NCI-H748 treated with DMSO at 0.1 percent for 48 hours (cell line): ENCODE measurements around the gene TTC22.

Experiments used
- DNase-seq: peaks from one replicate; lab custom pipeline; 2025; lab: John Stamatoyannopoulos, UW

TTC22 gene

GRCh38 chr1:54800899-54801759 is at the start of gene TTC22:
TSS of gene TTC22 (minus strand) at chr1:54801323. CDS start at chr1:54801163, 160 bp downstream.
- no peak for DNase-seq

DNA sequence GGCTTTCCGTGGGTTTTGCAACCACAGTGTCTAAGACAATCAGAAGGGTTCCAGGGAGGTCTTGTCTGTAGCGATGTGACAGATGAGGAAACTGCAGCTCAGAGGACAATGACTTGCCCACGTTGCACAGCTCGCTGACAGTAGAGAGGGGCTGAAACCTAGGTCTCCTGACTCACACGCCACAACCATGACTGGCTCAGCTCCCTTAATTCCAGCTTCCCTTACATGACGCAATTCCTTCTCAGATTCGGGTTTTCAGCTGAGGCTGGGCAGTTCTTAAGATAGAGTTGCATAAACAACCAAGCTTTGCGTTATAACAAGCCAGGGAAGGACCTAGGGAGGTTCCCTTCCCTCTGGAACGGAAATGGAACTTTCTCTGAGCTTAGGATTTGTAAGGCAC is 49.6 kb upstream of the TTC22 start:
- no peak for DNase-seq

- no peak for DNase-seq
Observed at GRCh38 chr1:54850069-54850730, 49.1 kb upstream of the TTC22 start.

DNA sequence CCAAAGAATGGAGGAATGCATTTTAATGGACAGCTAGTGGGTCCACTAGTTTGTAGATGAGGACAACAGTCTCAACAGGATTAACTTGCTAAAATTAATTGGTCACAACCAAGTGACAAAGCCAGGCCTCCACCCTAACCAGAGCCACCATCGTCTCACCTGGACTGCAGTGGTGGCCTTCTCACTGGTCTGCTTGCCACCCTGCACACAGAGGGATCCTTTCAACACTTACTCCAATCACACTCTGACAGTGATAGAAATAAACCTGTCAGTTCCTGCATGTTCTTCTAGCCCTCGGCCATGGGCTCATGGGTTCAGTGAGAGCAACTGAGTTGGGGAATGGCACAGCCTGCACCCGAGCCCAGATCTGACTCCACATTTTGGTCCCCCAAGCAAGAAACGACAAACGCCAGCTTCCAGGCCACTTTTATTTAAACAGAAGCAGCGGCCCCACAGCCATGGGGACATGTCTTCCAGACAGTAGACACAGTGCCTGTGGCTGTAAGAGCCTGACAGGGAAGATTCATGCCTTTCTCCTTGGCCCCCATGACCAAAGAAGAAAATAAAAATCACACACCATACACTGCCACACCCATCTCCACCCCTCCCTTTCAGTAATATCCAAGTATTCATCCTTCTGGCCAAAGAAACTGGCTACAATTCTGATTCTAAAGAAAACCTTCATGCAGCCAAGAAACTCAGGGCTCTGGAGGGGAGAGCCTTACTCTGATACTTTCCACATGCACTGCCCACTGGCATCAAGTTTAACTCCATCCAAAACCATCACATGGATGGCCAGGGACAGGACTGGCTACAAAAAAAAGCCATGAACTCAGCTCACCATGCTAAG is 48.3 kb upstream of the TTC22 start:
- no peak for DNase-seq

- no peak for DNase-seq
Observed at GRCh38 chr1:54848134-54848948, 47.2 kb upstream of the TTC22 start.

DNA sequence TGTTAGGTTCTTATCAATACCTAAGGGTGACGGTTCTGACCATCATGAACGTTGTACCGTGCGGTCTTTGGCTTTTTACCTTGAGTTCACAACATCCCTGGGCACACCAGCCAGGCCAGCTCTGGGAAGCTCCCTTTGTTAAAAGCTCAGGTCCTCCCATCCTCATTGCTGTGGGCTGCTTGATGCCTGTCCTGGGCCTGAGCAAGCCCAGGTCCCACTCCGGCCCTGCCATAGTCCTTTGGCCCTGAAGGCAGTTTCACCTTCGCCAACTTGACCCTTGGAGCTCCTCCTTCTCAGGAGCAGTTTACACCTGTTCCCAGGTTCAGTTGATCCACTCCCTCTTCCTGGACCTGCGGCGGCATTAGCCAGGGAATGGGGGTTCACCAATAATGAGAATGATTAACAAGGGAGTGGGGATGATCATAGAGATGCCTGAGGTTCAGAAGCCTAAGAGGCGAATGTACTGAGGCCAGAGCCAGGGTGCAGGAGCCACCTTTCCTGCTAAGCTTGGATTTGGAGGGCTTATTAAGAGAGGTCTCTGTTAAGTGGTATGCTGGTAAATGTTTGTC is 45.7 kb upstream of the TTC22 start:
- DNase-seq: no peak

DNA sequence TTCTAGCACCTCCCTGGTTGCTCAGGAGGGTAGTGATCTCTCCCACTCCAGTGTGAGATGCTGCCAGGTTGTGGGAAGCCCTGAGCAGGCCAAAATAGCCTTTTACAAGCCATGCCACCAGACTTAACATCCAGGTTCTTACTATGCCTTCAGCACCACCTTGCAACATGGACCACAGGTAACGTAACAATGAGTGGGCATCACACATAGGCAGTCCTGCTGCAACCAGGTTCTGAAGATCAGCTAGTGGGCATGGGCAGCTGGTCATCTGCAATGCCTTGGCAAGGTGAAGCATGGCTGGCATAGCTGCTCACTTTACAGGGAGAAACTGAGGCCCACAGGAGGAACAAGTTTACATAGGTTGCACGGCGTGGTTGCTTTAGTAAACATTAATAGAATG is 45.2 kb upstream of the TTC22 start:
- no peak for DNase-seq

DNA sequence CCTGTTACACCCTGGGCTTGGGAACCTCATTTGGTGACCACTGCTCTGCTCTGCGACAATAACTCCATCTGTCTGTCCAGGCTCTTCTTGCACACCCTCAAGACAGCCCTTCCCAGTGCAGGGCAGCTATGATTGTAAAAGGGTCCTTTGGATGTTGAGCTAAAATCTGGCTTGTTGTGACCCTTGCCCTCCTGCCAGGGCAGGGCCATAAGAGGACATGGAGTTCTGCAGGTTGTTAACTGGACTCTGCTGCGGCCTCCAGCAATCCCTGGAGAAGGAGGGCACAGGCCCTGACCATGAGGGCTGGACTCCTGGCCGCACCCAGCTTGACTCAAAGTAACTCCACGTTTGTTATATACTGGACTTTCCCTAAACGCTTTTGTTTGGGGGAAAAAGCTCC is 44.6 kb upstream of the TTC22 start:
- DNase-seq: no peak

DNA sequence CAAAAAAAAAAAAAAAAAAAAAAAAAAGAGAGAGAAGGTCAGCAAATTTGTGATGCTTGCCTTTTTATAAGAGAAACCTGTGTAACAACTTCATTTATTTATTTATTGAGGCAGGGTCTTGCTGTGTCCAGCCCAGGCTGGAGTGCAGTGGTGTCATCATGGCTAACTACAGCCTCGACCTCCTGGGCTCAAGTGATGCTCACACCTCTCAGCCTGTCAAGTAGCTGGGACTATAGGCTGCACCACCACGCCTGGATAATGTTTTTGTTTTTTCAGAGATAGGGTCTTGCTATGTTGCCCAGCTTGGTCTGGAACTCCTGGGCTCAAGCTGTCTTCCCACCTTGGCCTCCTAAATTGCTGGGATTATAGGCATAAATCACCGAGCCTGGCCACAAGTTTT is 43.4 kb upstream of the TTC22 start:
- no peak for DNase-seq

GRCh38 chr1:54843449-54843848 is 42.3 kb upstream of the TTC22 start:
- no peak for DNase-seq

GRCh38 chr1:54842963-54843362 is 41.8 kb upstream of the TTC22 start:
- no peak for DNase-seq

DNA sequence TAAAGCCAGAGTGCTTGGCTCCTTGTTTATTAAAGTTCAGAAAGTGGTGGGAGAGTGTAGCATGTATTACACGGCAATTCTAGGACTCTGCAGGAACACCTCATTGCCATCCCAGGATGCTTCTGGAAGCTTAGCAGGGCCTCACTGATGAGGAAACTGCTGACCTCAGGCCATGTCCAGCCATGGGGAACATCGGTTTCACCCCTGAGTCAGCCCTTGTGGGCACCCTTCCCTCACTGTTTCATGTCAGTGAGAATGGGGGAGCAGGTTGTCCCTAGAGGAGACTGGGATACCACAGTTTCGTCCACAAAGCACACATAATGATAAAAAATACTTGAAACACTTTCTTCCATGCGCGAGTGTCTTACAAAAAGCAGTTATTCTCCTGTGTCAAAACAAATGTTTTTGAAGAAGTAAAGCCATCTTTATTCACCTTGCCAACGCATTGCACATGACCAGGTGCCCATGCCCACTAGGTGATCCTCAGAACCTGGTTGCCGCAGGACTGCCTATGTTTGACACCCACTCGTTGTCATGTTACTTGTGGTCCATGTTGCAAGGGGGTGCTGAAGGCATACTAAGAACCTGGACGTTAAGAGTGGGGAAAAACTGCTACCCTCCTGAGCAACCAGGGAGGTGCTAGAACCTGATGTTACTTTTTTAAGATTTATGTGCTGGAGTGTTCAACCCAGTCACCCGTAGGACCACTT is 41.2 kb upstream of the TTC22 start:
- no peak for DNase-seq

DNA sequence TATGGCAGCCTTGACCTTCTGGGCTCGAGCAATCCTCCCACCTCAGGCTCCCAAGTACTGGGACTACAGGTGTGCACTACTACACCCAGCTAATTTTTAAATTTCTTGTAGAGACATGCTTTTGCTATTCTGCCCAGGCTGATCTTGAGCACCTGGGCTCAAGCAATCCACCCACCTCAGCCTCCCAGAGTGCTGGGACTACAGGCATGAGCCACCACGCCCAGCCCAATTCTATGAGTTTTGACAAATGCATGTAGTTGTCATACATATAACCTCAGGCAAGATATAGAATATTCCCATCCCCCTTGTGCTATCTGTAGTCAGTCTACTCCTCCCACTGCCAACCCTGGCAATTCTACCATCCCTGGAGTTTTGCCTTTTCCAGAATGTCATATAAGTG is 38.7 kb upstream of the TTC22 start:
- no peak for DNase-seq

DNA sequence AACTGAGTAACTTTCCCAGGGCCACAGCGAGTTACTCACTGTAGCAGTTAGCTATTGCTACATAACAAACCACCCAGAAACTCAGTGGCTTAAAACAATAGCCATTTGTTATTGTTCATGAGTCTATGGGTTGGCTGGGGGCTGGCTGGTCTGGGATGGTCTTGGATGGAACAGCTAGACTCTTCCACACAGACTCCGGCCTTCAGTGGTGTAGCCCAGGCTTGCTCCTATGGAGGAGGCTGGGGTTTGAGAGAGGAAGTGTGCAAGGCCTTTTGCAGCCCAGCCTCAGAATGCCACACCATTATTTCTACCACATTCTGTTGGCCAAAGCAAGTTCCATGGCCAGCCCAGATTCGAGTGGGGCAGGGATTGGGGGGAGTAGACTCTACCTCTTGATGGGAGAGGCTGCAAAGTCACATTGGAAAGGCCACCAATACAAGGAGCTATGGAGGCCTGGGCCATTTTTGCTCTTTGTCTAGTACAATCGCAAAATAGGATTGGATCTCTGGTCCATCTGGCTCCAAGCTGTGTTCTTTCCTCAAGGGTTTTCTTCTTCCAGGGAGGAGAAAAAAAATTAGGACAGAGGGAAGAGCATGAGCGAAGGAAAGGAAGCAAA is 37.5 kb upstream of the TTC22 start:
- no peak for DNase-seq

DNA sequence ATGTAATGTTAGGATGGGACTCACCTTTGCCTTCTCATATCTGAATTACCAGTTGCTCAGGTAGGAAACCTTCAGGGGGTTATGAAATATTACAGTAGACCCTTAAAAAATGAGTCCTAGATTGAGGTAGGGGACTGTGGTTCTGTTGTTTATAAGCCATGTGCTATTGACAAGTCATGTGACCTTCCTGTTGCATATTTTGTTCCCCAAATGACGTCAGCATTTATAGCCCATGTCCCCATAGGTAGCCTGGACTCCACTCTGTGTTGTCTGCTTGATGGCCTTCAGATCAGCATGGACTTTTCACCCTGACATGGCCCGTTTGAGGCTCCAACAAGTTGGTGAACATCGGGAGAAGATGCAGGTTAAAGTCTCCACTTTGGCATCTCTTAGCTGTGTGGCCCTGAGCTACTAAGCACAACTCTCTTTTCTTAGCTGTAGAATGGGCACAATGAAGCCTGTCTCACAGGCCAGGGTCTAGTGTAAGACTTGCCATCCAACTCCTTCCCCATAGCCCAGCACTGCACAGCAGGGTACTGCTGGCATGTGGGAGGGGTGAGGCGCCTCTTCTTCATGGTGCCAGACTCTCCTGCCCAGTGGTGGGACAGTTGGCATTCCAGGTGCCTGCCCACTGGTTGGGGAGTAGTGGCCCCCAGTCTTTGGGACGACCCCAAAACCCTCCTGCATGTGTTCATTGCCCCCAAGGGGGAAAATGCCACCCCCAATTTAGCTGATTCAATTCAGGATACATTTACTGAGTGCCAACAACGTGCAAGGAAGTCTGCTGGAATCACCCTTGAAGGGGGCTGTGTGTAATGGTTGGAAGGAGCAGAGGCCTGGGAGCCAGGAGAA is 36.1 kb upstream of the TTC22 start:
- no peak for DNase-seq

GRCh38 chr1:54836594-54836993 is 35.5 kb upstream of the TTC22 start:
- no peak for DNase-seq

DNA sequence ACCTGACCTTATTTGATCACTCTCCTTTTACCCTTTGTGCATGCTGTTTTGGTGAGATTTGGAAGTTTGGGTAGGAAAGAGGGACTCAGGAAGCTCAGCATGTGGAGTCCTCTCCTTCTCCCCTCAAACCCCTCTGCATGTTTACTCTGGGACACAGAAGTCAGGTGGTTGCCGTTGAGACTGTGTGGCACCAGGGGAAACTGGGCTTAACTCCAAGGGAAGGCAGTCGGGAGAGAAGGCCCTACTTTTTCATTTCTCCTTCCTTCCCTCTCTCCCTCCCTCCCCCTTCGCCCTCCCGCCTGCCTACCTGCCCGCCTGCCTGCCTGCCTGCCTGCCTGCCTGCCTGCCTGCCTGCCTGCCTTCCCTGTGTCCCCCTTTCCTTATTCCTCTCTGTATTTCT is 34.8 kb upstream of the TTC22 start:
- no peak for DNase-seq

DNA sequence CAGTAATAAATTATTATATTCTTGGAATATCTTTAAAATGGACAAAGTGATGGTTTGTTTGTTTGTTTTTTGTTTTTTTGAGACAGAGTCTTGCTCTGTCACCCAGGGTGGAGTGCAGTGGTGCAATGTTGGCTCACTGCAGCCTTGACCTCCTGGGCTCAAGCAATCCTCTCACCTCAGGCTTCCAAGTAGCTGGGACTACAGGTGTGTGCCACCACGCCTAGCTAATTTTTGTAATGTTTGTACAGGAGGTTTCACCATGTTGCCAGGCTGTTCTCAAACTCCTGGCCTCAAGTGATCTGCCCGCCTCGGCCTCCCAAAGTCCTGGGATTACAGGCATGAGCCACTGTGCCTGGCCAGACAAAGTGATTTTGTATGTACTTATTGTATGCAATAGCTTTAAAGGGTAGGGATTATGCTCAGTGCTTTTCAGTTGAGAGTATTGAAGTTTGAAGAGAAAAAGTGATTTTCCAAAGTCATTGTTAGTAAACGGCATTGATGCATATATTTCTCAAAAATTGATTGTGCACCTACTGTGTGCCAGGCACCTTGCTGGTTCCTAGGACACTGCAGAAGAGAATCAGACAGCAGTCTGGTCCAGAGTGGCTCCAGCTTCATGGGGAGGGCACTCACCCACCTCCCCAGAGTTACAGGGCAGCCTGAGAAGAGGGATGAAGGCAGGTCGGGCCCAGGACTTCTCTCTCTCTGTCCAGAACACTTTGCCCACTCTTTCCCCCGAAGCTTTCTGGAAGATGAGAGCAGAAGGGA is 34.2 kb upstream of the TTC22 start:
- no peak for DNase-seq
